GM21825 (cell line): ENCODE results near the gene LIN54.

ENCODE experiments used
- ATAC-seq: cut with Tn5 transposase; IDR thresholded peaks from one replicate; pipeline ENCODE4 v1.9.1; 2021; ENCODE audit warnings: mild to moderate bottlenecking, moderate library complexity; ENCODE audit not compliant: unreplicated experiment

LIN54 gene

DNA sequence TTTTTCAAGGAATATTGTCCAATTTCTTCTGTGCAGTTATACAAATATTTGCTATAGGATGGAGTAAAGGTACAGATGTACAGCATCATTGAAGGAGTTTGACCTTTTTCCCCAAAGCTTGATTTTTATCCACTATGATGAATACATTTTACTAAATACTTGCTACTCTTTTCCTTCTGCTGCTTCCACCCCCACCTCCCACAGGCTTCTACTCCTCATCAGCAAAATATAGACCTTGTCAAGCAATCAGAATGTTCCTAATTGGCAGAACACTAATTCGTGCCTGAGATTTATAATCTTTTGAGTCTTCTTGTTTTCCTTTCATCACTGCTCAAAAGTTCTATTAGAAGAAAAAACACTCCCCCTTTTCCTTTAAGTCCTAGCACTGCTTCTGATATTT, 113.9 kb downstream of the LIN54 start:
- ATAC-seq = no peak

DNA sequence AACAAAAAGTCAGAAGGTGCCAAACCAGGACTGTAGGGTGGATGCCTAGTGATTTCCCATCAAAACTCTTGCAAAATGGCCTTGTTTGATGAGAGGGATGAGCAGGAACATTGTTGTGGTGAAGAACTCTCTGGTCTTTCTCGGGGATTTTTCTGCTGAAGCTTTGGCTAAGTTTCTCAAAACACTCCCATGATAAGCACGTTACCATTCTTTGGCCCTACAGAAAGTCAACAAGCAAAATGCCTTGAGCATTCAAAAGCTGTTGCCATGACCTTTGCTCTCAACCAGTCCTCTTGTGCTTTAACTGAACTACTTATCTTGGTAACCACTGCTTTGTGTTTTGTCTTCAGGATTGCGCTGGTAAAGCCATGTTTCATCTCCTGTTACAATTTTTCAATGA, 116.7 kb downstream of the LIN54 start:
- ATAC-seq = no peak

GRCh38 chr4:82892467-82892802, 118.2 kb downstream of the LIN54 start:
- no peak for ATAC-seq

DNA sequence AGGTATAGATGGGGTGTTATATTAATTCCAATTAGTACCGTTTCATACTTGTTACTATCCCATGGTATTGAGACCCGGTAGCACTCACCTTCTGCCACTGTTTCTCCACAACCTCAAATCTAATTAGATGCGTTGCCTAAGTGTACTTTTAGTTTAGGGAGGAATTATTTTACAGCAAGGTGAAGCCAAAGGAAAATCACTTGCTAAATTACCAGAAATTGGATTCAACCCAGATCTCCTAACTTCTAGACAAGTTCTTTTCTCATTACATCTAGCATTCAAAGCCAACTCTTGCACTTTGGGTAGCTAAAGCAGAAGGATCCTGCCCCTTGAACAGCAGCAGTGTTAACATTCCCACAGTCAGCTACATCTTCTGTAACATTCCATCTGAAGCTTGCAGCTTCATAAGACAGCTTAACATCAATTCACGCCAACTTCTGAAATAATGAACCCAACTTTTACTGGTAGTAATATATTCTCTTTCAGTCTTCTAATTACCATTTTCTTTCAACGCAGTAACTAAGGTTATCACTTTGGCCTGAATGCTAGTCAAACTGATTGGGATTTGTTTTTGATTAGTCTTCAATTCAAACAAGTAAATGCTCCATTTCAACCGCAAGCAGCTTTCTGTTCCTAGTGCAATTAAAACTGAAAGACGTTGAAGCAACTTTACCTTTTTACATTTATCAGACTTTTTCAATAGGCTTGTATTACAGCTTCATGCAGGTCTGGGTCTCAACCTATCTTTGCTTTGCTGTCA, 118.7 kb downstream of the LIN54 start:
- ATAC-seq = no peak

DNA sequence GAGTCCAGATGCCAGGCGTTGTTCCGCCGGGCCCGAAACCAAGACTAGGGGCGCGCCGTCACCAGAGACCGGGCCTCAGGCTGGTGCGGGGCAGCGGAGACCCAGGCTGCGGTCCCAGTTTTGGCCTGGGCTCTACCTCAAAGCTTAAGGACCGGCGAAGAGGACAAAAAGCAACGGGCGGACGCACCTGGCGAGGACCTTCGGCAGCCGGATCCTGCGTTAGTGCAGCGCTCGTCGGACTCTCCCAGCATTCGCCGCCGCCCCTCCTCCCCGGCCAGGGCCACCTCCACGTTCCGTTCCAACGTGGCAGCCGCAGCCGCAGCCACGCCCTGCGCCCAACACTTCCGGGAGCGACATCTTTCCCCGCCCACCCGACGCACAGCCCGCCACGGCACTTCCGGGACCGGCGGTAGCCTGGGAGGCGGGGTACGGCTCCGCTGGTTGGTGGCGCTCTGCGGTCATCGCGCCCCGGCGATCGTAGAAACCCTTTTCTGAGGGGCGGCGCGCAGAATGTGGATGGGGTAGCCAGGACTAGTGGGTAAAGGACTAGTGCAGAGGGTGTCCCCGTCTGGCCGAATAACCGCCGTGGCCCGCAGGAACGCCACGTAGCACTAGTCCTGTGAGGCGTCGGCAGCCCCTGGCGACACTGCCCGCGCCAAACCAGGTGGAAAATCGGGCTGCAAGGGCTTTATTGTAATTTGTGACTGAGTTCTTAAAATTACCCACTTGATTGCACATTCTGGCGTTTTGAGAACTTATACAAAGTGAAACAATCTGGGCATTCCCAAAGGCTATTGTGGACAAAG, 119.5 kb downstream of the LIN54 start, which contains the start of gene SEC31A:
Gene SEC31A (minus strand): TSS at position 253 of the 806 bp plus-strand sequence. CDS start 9,217 bp downstream, outside the sequence.
- ATAC-seq = peak; percentile 91

- no peak for ATAC-seq
Measured at GRCh38 chr4:82890528-82890900, 120.1 kb downstream of the LIN54 start.

- ATAC-seq = no peak
Measured at GRCh38 chr4:82889287-82889686, 121.3 kb downstream of the LIN54 start.

- ATAC-seq = no peak
Measured at GRCh38 chr4:82886147-82886942, 124.3 kb downstream of the LIN54 start.

- no peak for ATAC-seq
Measured at GRCh38 chr4:82885410-82885809, 125.2 kb downstream of the LIN54 start.
